GM19035 (cell line): ENCODE data around the gene HJV.

ENCODE experiments used
- ATAC-seq: cut with Tn5 transposase; IDR thresholded peaks from one replicate; pipeline ENCODE4 v1.9.1; 2021; ENCODE audit not compliant: unreplicated experiment

HJV gene

DNA sequence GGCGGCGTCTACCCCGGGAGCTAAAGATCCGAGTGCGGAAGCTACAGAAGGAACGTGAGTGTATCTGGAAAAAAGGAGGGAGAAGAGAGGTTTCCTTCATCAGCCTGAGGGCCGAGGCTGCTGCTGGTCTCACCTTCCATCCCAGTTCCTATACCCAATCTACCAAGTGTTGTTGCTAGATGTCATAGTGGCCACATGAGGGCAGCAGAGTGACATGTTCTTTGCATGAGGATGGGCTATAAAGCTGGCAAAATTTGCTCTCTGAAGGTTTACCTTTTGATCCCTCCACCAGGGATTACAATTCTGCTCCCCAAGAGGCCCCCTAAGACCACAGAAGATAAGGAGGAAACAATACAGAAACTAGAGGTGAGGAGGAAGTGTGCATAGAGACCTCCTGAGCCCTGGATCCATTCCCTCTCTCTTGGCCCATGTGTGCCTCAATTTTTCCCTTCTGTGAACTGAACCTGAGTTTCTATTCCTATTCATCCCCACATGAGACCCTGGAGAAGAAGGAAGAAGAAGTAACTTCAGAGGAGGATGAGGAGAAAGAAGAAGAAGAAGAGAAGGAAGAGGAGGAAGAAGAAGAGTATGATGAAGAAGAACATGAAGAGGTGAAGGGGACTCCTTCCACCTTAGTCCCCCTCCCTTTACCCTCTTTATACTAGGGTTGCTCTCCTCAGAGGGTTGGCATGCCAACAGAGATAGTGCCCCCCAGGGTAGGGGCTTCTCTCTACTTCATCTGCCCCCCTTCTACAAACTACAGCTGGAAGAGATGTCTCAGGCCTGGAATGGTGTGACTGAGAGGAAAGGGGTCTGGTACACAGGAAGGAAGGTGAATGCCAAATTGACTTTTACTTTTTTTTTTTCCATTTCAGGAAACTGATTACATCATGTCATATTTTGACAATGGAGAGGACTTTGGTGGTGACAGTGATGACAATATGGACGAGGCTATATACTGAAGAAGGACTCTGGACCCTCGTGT lies 43.8 kb downstream of the HJV start:
- ATAC-seq: no peak

DNA sequence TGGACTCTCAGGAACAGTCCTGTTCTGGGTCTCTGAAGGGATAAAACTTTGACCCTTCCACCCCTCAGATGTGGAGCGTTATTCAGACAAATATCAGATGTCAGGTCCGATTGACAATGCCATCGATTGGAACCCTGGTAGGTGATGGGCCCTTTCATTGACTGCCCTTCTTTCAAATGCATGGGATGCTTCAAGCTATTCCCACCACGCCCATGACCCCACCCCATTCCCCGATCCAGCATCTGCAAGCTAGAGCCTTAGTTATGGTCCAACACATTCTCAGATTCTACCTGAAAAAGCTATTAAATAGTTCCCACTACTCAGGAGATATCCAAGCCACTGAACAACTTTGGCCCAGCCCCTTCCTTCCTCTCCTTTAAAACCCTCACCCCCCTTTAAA lies 44.5 kb downstream of the HJV start:
- no peak for ATAC-seq

DNA sequence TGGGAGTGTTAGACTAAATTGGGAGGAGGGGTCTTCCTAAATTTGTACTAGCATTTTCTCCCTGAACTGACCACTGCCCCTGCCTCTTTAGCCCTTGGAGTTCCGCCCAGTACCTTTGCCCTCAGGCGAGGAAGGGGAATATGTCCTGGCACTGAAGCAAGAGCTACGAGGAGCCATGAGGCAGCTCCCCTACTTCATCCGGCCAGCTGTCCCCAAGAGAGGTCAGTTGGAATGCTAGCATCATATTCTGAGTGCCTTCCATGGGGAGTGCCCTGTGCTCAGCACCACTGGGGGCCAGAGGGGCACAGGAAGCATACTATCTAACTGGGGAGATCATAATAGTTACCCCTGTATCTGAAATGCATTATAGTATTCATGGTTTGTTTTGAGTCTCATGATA lies 46.3 kb downstream of the HJV start:
- no peak for ATAC-seq

DNA sequence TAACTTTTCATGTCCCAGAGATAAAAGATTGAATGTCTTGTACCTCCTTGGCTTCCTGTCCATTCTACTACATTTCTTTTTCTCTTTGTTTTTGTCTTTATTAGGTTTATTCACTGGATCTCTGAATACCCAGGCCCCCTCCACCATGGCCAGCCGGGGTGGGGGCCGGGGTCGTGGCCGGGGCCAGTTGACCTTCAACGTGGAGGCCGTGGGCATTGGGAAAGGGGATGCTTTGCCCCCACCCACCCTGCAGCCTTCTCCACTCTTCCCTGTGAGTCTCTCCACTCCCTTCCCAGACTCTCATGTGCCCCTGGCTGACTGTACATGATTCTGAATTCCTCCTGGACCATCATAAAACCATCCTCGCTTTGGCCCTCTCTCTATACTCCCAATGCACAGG lies 46.8 kb downstream of the HJV start:
- ATAC-seq: no peak

DNA sequence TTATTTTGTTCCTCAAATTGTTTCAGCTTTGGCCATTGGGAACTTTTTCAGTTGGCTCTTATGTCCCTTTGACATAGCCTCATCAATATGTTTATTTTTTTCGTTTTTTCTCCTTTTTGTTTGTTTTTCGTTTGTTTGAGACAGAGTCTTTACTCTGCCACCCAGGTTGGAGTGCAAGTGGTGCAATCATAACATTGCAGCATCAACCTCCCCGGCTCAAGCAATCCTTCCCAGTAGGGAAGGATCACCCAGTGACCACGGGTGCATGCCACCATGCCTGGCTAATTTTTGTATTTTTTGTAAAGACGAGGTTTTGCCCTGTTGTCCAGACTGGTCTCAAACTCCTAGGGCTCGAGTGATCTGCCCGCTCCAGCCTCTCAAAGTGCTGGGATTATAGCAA lies 49.0 kb downstream of the HJV start:
- no peak for ATAC-seq
